GM21825 (cell line): ENCODE data around the gene BCL2.

ENCODE experiments used
- ATAC-seq: cut with Tn5 transposase; IDR thresholded peaks from one replicate; pipeline ENCODE4 v1.9.1; 2021; ENCODE audit warnings: mild to moderate bottlenecking, moderate library complexity; ENCODE audit not compliant: unreplicated experiment

The BCL2 gene

DNA sequence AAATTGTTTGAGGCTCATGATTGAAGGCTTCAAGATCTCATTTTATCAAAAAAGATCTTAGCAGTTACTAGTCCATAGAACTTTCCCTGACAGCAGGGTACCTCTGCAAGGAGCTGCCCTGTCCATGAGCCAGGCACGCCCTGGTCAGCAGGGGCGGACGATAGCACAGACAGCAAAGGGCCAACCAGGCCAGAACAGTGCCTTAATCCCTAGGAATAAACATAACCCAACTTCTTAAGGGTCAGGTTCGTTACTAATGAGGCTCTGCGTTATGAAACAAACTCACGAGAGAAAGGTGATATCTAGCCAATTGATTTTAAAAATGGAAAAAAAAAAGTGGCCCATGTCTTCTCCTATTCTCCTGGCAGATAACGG lies 59.2 kb downstream of the BCL2 start:
- ATAC-seq, result no peak

DNA sequence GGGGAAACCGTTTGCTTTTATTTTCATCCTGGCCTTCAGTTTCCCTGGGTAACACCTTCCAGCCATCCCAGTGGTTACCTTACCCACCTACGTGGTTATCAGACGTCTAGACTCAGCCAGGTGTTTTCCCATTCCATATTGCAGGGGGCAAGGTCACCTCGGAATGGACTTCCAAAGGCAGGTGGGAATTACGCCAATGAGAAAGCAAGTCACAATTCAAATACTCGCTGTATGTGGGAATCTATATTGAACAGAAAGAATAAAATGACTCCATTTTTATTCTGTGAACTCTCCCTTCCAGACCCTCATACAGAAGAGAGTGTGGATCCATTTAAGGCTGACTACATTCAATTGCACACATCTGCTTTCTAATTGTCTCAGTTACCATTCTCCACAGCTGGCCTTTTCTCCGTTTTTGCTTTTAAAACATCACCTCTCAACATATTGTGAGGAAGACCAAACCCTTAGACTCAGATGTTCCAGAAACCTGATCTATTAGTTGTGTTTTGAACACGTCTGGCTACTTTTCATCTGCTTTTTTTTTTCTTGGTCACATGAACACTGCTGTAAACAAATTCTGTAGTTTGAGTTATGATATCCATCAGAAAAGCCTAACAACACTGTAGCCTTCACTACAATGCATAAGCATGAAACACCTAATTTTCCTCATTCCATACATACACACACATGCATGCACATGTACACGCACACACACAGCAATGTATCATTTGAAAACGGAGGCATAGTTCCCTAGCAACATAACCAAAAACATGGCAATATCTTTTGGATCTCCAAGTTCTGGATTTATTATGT lies 59.8 kb downstream of the BCL2 start:
- no peak for ATAC-seq

DNA sequence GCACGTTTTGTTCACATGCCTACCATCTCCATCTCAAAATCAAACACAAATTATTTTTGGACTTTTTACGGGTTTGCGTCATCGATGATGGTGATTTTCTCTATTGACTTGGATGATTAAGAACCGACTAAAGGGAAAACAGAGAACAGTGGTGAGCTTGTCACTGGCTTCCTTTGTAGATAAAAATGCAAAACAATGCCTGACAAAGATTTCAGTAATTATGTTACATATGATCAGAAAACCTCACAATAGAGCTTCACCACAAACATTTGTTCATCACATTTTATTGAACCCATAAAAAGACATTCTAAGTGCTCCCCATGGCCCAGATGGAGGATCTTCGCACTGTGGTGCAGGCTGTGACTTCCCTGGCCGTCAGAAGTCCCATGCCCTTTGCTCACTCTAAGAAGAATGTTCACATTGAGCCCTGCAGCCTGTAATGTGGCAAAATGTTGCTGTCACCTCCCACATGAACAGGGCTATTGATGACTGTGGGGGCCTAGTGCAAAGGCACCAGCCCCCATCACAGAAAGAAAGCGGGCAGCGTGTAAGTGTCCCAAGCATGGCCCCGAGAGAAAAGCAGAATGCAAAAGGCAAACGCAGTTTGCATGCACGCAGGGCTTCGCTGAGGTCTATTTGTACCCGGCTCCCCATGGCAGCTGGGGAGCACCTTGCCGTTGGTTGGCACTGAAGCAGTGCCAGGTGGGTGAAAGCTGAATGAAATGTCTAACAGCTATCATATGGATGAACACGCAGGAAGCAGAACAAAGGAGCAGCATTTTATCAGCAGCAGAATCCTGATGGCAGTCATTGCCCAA lies 60.6 kb downstream of the BCL2 start:
- no peak for ATAC-seq

DNA sequence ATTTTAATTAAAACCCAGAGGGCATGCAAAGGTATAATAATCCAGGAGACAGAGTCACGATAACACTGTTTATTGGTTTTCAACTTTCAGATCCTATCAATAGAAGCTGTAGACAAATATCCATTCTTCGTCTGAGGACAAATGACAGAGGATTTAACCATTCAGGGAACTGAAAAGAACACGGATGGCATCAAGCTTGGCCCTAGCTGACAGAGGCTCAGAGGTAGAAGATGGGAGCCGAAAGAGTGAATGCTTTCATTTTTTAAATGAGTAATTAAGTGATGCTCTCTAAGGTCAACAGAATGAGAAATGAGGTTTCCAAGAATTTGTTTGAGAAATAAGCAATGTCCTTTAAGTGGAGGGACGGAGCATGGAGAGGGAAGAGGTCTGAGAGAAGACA lies 62.1 kb downstream of the BCL2 start:
- ATAC-seq, result no peak

DNA sequence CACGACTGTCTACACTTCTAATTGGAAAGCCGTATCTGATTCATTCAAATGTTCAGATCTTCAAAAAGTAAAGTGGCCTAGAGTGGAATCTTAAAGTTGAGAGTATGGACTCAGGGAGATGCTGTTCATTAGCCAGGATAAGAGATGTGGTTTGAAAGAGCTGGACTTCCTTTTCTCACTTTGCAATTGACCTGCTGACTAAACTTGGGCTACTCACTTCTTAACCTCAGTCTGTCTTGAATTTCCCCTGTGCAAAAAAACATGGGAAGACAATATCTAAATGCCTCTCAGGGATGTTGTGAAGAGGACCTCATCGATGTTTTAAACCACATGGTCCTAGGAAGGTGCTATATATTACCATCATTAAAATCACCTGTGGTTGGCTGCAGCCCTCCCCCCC lies 64.1 kb downstream of the BCL2 start:
- peak; percentile 58 for ATAC-seq

DNA sequence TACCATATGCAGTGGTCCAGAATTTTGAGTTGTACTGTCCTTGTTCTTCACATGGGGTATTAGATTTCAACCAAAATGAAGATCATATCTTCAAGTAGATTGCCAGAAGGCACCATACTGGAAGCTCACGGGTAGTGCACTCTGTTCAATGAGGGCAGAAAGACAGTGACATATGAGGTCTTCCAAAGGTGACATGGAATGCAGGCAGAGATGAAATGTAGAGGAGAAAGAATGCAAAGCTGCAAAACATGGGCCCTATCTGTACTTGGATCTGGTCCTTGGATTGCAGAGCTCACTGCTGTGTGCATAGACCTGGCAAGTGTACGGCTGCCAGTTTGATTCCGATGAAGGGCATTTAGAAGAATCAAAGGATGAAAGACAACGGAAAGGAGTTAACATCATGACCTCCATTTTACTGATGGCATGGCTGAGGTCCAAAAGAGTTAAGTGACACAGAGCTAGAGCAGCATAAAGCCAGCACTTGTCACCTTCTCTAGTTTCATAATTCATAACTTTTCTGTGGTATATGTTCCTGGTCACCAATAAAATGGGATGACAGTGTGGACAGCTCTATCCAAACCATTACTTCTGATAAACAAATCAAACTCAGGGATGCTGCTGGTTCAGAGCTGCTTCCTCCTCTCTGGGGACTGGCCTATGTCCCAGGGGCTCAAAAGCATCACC lies 64.7 kb downstream of the BCL2 start:
- ATAC-seq, result no peak

DNA sequence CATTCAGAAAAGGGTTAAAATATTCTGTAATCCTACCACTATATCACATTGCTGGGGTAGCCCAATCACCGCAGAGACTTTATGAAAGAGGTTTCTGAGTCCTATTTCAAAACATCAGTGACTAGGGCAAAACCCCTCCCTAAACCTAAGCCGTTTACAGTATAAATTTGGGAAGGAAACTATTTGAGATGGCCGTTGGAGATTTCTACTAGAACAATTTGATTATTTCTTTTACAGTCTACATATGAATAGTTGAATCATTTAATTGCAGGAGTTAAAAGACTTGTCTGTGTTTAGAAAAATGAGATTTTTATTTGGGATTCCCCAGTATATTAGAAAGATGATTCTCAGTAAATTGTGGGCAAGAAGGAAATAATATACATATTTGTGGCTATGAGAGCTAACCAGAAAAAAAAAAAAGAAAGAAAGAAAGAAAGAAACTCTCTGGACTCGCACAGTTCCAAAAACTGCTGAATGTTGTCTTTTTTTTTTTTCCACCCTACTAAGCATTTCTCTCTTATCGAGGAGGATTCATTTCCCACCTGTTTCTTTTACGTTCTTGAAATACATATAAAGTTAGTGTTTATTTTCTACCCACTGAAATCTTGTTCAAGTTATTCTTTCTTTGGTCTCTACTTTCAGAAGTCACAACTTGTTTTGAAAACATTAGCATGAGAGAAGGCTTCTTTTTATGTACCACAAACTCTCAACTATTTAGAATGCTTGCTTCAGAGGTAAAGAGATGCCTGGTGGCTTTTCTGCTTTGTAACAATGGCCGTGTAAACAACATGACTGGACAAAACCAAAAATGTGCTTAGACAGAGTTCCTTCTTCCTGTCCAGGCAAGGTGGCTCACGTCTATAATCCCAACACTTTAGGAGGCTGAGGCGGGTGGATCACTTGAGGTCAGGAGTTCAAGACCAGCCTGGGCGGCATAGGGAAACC lies 65.9 kb downstream of the BCL2 start:
- ATAC-seq, result no peak

DNA sequence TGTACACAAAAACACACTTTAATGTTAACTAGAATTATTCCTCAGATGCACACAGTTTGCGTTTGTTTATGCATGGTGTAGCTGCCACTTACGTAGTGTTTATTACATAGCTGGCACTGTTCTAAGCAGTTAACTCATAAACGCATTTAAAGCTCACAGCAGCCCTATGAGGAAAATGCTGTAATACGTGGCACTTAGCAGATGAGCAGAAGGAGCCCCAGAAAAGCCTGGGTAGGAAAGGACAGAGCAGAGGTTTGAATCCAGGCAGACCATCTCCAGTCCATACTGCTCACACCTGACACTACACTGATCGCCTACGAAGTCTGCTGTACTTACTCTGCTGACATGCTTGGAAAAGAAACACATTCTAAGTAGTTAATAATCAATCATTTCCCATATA lies 66.6 kb downstream of the BCL2 start:
- ATAC-seq, result no peak

DNA sequence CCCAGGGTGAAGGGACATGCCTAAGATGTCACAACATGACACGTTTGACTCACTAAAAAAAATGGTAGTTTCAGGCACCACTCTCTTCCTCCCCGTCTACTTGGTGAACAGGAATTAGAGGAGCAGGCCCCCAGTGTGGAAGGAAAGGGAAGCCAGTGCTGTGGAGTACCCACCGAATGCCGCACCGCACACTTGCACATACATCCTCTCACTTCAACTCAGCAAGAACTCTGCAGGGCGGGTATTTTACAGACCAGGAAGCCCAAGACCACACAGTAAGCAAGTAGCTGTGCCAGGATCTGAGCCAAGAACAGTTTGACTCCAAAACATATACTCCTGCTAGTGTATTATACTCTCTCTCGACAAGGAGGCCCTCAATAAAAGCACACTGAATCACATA lies 69.8 kb downstream of the BCL2 start:
- ATAC-seq, result no peak

DNA sequence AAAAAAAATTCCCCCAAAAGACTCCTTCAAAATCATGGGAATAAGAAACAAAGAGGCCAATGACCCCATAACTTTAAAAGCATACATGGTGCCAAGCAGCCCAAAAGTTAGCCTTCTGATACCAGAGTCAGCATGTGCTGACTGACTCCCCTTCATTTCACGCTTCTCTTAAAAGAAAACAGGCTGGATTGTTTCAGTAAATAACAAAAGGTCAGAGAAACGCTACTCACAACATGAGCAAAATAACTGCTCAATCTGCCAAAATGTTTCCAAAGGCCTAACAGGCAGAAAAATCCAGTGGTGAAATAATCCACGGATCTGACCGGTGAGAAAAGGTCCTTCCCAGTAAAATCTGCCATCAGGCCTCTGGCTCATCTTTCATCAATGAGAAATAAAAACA lies 71.6 kb downstream of the BCL2 start:
- no peak for ATAC-seq

DNA sequence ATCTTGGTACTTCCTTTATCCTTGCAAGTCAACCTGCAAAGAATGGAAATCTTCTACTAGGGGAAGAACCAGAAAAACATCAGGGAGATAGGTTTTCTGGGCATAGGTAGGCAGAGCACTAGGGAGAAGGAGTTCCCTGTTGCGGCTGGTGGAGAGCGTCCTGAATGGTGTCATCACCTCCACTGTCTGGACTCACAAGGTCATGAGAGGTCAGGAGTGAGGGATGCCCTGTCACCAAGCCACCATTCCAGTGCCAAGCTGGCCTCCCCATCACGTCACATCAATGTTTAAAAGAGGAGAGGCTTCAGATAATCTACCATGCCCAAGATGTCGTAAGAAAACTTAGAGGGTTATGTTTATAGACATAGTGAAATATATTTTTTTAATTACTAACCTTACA lies 72.1 kb downstream of the BCL2 start:
- ATAC-seq, result no peak

DNA sequence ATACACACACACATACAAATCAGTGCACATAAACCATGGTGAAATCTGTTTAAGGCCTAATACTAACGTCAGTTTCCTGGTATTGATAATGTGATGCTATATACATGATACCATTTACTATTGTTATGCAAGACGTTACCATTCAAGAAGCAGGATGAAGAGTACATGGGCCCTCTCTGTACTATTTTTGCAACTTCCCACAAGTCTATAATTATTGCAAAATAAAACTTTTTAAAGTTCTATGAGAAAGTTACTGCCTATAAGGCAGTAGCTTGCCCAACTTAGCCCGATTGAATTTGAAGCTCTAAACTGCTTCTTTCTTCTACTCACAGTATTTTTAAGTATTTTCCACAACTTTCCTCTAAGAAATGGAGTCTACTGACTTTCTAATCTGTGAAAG lies 74.0 kb downstream of the BCL2 start:
- no peak for ATAC-seq

DNA sequence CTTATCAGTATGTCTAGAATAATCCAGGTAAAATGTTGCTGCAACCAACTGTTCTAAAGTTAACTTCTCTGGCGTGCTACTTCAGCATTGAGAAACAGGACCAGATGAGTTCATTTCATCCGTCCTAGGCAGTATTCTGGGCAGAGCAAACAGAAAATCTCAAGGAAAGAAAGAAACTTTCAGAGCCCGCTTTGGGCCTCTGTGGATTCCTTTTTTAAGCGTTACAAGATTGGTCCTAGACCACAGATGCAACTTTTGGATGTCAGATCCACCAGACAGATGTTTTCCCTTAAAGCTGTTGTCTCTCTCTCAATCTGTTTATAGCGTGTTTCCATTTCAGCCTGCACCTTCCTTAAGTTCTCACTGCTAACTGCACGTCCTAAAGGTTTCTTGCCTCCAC lies 75.0 kb downstream of the BCL2 start:
- ATAC-seq, result no peak

DNA sequence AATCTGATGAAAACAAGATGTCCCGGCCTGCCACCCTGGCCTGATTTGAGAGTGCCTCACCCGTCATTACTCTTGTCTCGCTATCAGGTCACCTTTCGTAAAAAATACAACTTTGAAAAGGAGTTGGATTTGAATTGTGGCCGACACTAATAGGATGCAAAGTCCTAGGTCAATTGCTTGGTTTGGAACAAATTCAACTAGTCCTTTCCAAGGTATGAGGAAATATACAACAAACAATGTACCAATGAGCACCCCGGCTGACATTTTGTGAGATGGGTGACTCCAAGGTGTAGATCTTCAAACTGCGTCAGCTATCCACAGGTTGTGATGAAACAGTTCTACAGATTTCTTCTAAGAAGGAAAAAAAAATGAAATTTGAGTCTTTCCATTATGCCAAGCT lies 77.8 kb downstream of the BCL2 start:
- ATAC-seq, result no peak

DNA sequence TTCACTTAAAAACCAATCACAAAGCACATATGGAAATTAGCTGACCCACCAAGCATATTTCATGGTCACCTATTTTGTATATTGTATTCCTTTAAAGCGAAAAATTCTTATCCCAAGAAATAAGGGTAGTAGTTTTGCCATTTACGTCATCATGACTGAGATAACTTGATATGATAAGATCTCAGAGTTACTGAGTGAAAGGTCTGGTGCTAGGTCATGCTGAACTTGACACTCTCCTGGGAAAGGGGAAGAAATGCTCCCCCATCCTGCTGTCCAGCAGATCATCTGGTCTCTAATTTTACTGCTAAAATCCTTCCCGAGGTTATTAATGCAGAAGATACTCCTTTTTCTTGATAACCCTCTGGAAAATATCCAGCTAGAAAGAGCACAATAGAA lies 78.3 kb downstream of the BCL2 start:
- no peak for ATAC-seq

DNA sequence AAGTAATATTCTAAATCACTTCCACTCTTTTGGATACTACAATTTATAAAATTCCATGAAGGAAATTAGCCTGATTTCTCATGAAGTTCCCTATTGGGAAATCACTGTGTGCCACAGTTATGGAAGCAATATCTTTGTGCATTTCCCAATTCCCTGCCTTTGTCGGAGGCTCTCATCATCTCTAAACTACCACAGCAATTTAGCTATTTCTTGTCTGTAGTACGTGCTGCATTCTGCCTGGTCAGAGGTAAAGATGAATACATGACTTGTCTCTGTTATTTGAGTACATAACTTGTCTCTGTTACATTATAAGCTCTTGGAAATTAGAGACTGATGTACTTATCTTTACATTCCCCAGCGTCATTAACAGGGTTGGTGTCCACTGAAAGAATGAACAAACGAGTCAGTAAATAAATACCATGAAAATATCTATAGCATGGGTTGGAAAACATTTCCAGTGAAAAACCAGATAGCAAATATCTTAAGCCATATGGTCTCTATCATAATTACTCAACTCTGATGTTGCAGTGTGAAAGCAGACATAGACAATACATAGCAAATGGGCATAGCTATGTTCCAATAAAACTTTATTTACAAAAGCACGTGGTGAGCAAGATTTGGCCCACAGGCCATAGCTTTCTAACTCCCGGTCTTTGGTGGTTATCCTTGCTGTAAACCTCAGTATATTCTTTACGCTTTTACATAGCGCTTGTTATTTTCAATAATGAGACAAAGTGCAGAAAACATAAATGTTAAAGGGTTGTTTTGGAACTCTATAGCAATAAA lies 78.8 kb downstream of the BCL2 start:
- ATAC-seq, result no peak

DNA sequence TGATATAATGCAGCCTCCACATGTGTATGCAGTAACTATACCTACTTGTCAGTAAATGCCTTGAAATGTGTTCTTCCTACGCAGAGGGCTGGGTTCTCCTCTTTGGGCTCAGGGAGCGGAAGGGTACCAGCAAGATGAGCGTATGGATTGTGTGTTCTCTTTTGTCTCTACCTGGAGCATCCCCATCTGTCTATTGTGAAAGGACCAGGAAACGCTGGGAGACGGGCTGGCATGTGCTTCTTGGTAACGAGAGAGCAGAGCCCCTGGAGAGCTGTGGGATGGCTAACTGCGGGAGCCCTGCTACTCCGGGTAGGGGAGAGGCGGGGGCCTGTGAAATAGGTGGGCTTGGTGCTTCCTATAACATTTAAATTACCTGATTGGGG lies 80.9 kb downstream of the BCL2 start:
- ATAC-seq, result no peak

DNA sequence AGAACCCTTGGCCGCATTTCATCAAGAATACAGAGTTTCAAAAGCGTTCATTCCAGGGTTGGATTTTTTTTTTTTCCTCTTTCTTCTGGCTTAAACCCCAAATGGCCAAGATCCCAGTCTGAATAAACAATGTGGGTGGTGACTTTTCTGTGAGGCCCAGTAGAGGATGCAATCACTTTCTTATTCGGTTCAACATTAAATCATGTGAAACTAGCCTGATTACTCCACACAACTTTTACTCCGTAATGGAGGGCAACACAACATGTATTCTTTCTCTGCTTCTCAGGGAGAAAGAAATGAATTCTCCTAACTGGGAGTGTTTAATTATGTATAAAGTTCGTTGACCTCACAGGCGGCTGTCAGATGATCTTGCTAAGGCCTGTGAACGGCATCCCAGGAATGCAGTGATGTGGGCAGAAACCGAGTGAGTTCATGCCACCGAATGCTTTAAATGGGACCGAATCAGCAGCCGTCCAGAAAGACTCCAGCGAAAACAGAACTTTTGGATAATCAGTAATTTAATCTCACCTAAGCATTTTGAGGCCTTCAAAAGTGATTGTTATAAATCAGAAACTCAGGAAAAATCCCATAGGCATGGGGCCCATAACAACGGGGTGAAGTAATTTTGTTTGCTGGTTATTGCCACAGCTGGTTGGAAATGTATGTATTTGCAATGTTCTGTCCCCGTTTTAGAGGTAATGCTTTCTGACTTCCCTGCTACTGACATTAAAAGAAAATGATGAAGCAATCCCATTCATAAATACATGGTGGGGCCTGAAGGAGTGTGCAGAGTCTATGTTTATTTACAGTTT lies 81.5 kb downstream of the BCL2 start:
- ATAC-seq, result no peak
